Right atrium auricular region (tissue), 2 donors: ENCODE measurements around the gene VAMP5. TPM values are rescaled to one million over a fixed set of nuclear protein-coding genes. Genes with fewer than 3 reads are reported as not detected.
"Not testable (repeated sequence)": the region's sequence is repeated elsewhere in the genome, so short reads cannot be mapped to it uniquely, and the experiment has no call there.

Source experiments
- DNase-seq: peaks from one replicate; pipeline ENCODE4 v3.0.0-alpha.2; 2019; ENCODE audit warnings: low spot score
- H3K27ac ChIP-seq, 2 donors: fragments of 200-600 bp; sonication (generic); 1 replicate in 1 of 2; 2 replicates in 1 of 2; pipeline ENCODE4 v1.5.1; 2016 to 2019
- H3K27me3 ChIP-seq, 2 donors: fragments of 200-600 bp; sonication (generic); one replicate each; pipeline versions ENCODE4 v1.5.1 to v1.6.0; 2017 to 2019
- H3K36me3 ChIP-seq: fragments of 200-600 bp; sonication (generic); one replicate; pipeline ENCODE4 v1.5.1; 2016
- H3K4me1 ChIP-seq, 2 donors: fragments of 200-600 bp; sonication (generic); one replicate each; pipeline versions ENCODE4 v1.5.1 to v1.6.0; 2017 to 2019
- H3K4me3 ChIP-seq, 2 donors: fragments of 200-600 bp; sonication (generic); 1 replicate in 1 of 2; 2 replicates in 1 of 2; pipeline ENCODE4 v1.5.1; 2017 to 2019; ENCODE audit warnings: mild to moderate bottlenecking in 1 of 2, moderate library complexity in 1 of 2
- H3K9me3 ChIP-seq, 2 donors: fragments of 200-600 bp; sonication (generic); one replicate each; pipeline ENCODE4 v1.5.1; 2019
- total RNA-seq, 2 donors: library from RNA; depleted of rRNA; stranded (reverse); fragments of >200 nt; gene quantifications; one replicate each; pipeline ENCODE4 v1.1.0, GENCODE V29; 2016
- TF ChIP-seq, protein P1 (sequence below), 2 donors: fragments of 200-600 bp; sonication (generic); IDR thresholded peaks; one replicate each; pipeline ENCODE4 v1.5.1; 2019; ENCODE audit warnings: antibody characterized with exemption in 2 of 2

The VAMP5 gene
- total RNA-seq, 2 donors from 2014 or later, result 37.2 to 61.7 TPM

DNA sequence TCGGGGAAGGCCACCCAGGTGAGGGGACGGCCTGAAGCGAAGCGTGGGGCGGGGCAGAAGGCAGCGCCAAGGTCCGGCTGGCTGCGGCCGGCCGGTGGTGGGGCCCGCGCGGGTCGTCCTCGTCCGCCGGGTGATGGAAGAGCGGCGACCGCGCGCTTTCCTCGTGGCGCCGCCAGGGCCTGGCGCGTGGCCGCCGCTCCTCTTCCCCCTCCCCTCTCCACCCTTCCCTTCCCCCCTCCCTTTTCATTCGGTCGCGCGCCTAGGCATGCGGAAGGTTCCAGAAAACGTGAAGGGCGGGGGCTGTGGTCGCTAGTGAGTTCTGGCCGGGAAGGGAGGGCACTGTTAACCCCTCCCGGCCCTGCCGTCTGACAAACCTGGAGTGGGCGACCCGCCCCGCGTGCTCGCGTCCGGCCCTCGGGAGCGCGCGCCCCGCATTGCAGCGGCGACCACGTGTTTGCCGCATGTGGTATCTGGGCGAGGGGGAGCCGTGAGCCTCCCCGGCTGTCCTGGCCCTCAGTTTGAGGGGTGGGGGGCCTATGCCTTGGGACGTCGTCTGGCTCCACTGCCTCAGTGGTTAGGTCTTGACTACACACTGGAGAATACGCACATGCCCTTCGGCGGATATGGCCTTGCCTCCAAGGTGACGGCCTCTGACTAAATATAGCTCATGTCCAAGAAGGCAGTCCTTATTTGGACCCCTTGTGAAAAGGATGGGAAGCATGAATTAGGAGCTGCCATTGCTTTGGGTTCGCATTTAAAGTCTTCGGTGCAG is 44.7 kb upstream of the VAMP5 start:
- Histone ChIP-seq H3K27me3 (no peaks in the 10 kb centered on the region), H3K27ac (peak overlapping the region; percentile 99), H3K4me3 (peak overlapping the region; percentile 87 to 98), H3K4me1 (peaks cover 3 to 48% of the 10 kb centered on the region in 2 donors), H3K36me3 (peaks cover 42% of the 10 kb centered on the region), H3K9me3 (no peaks in the 10 kb centered on the region)
- peak; percentile 69 for DNase-seq
- TF ChIP-seq, protein P1, sequence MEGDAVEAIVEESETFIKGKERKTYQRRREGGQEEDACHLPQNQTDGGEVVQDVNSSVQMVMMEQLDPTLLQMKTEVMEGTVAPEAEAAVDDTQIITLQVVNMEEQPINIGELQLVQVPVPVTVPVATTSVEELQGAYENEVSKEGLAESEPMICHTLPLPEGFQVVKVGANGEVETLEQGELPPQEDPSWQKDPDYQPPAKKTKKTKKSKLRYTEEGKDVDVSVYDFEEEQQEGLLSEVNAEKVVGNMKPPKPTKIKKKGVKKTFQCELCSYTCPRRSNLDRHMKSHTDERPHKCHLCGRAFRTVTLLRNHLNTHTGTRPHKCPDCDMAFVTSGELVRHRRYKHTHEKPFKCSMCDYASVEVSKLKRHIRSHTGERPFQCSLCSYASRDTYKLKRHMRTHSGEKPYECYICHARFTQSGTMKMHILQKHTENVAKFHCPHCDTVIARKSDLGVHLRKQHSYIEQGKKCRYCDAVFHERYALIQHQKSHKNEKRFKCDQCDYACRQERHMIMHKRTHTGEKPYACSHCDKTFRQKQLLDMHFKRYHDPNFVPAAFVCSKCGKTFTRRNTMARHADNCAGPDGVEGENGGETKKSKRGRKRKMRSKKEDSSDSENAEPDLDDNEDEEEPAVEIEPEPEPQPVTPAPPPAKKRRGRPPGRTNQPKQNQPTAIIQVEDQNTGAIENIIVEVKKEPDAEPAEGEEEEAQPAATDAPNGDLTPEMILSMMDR (IDR thresholded peaks at IDR 0.05), result no peak

DNA sequence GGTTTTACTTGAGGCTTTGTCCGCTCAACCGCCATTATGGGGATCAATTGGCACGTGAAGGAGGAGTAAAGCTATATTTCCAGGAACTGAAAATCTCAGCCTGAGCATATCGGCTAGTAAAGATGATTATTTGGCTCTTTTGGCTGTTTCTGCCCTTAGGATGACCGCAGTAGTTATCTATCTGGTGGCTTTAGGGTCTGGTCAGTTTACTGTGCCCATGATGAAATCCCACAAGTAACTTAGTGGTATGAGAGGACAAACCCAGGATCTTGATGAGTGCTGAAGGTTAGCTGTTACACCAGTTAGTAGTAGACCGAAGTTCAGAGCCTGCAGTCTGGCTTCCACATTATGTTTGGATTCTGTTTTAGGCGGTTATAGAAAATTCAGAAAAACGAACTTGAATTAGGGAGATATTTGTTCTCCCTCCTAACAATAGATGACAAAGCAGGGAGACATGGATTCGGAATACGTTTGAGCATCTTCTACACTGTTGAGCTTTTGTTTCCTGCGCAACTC is 44.0 kb upstream of the VAMP5 start:
- Histone ChIP-seq H3K4me3 (peak overlapping the region; percentile 87 to 98), H3K9me3 (no peaks in the 10 kb centered on the region), H3K36me3 (peaks cover 49% of the 10 kb centered on the region), H3K27me3 (no peaks in the 10 kb centered on the region), H3K4me1 (peaks cover 3 to 50% of the 10 kb centered on the region in 2 donors), H3K27ac (peak overlapping the region; percentile 99)
- DNase-seq, result no peak
- TF ChIP-seq, protein P1 (IDR thresholded peaks at IDR 0.05), result no peak

DNA sequence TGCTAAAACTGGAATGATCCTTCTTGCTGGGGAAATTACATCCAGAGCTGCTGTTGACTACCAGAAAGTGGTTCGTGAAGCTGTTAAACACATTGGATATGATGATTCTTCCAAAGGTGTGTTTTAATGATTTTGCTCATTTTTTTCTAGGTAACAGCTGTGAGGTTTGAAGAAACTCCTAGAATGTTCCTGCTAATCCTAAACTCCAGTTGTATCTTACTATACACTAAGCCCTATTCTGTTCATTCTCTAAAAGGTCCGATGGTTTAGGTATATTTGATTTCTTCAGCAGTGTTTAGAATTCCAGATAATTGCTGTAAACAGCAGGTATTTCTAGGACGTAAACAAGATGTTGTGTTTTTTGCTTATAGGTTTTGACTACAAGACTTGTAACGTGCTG is 43.0 kb upstream of the VAMP5 start:
- TF ChIP-seq, protein P1 (IDR thresholded peaks at IDR 0.05), result no peak
- H3K27ac ChIP-seq, result peak overlapping the region; percentile 99
- no peak for DNase-seq
- peak overlapping the region; percentile 87 to 98 for H3K4me3 ChIP-seq
- H3K36me3 ChIP-seq, result peaks cover 59% of the 10 kb centered on the region
- H3K27me3 ChIP-seq, result no peaks in the 10 kb centered on the region
- no peaks in the 10 kb centered on the region for H3K9me3 ChIP-seq
- H3K4me1 ChIP-seq, result peaks cover 3 to 50% of the 10 kb centered on the region in 2 donors

DNA sequence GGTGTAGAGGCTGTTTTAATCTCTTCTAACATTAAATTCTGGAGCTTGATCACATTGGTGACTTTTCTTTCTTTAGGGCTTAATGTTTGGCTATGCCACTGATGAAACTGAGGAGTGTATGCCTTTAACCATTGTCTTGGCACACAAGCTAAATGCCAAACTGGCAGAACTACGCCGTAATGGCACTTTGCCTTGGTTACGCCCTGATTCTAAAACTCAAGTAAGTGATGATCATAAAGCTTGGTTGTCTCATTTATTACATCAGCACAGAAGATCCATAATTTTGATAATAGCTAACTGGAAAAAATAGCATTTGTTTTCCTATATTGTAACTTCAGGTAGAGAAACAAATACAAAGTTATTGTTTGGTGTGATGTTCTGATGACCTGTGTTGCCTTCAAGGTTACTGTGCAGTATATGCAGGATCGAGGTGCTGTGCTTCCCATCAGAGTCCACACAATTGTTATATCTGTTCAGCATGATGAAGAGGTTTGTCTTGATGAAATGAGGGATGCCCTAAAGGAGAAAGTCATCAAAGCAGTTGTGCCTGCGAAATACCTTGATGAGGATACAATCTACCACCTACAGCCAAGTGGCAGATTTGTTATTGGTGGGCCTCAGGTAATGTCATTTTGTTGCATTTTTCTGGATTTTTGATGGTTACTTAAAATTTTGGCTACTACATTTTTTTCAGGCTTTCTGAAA is 42.3 kb upstream of the VAMP5 start:
- Histone ChIP-seq H3K27me3 (no peaks in the 10 kb centered on the region), H3K4me1 (peaks cover 3 to 48% of the 10 kb centered on the region in 2 donors), H3K9me3 (no peaks in the 10 kb centered on the region), H3K27ac (peak overlapping the region; percentile 99), H3K36me3 (peaks cover 60% of the 10 kb centered on the region), H3K4me3 (peak overlapping the region; percentile 87 to 98)
- no peak for DNase-seq
- TF ChIP-seq, protein P1 (IDR thresholded peaks at IDR 0.05), result no peak

DNA sequence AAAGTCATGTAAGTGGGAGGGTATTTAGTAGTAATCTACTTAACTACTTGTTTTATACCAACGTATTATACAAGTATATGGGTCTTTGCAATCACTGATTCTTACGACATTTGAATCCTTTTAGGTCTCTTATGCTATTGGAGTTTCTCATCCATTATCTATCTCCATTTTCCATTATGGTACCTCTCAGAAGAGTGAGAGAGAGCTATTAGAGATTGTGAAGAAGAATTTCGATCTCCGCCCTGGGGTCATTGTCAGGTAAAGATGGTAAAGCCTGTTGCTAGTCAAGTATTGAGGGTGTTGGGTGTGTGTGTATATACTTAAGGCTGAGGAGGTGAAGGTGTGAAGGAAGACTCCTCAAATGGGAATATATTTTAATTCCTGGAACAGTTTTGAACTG is 41.5 kb upstream of the VAMP5 start:
- Histone ChIP-seq H3K27me3 (no peaks in the 10 kb centered on the region), H3K9me3 (no peaks in the 10 kb centered on the region), H3K4me3 (no peak overlapping the region), H3K4me1 (peaks cover 3 to 41% of the 10 kb centered on the region in 2 donors), H3K27ac (peak overlapping the region; percentile 6 to 99), H3K36me3 (peaks cover 64% of the 10 kb centered on the region)
- TF ChIP-seq, protein P1 (IDR thresholded peaks at IDR 0.05), result no peak
- DNase-seq, result no peak

DNA sequence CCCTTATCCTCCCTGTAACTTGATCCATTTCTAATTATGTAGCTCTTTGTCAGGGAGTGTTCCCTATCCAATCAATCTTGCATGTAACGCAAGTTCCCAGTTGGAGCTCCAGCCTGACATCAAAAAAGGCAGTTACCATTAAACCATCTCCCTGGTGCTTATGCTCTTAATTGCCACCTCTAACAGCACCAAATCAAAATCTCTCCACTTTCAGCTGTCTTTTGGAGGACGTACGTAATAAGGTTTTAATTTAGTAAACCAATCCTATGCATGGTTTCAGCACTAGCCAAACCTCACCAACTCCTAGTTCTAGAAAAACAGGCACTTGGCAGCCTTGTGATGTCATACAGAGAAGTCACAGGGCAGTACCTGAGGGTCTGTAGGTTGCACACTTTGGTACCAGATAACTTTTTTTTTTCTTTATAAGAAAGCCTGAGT is 40.0 kb upstream of the VAMP5 start:
- Histone ChIP-seq H3K36me3 (peaks cover 64% of the 10 kb centered on the region), H3K4me1 (peaks cover 3 to 41% of the 10 kb centered on the region in 2 donors), H3K27ac (peak overlapping the region; percentile 6 to 20)
- DNase-seq, H3K27me3 ChIP-seq, H3K4me3 ChIP-seq, H3K9me3 ChIP-seq: not testable (repeated sequence)

DNA sequence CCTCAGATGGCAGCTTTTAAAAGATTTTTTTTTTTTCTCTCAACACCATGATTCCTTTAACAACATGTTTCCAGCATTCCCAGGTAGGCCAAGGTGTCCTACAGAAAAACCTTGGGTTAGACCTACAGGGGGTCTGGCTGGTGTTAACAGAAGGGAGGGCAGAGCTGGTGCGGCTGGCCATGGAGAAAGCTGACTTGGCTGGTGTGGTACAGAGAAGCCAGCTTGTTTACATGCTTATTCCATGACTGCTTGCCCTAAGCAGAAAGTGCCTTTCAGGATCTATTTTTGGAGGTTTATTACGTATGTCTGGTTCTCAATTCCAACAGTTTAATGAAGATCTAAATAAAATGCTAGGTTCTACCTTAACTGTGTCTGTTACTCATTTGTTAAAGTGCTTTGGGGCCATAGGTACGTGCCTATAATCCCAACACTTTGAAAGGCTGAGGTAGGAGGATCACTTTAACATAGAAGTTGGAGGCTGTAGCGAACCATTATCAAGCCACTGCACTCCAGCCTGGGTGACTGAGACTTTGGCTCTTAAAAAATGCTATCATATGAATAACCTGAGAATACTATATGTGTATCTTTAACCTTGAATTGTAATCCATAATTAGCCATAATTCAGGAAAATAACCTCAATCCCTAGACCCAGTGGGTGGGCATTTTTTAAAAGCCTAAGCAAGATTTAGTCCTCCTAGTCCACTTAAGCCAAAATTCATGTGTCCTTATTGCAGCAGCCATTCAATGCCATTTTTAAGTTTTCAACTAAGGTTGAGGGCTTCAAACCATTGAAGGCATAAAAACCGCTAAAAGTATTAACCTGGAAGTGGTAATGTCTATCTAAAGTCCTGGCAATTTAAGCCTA is 39.1 kb upstream of the VAMP5 start:
- peak overlapping the region; percentile 6 to 29 for H3K27ac ChIP-seq
- DNase-seq, result not testable (repeated sequence)
- H3K4me1 ChIP-seq, result peaks cover 3 to 41% of the 10 kb centered on the region in 2 donors

More for the DNA sequence above, 39.1 kb upstream of the VAMP5 start:
- H3K4me3 ChIP-seq, H3K9me3 ChIP-seq, H3K27me3 ChIP-seq: not testable (repeated sequence)
- H3K36me3 ChIP-seq, result peaks cover 73% of the 10 kb centered on the region
